ENCODE measurements around the gene SPESP1.
"Not testable (repeated sequence)": the region's sequence is repeated elsewhere in the genome, so short reads cannot be mapped to it uniquely, and the experiment has no call there.

SPESP1 gene

GRCh38 chr15:68930268-68931022 is at the start of gene SPESP1:
TSS of gene SPESP1 (plus strand) at chr15:68930525. CDS start at chr15:68930654, 129 bp downstream.
- DNase-seq, result no peak

DNA sequence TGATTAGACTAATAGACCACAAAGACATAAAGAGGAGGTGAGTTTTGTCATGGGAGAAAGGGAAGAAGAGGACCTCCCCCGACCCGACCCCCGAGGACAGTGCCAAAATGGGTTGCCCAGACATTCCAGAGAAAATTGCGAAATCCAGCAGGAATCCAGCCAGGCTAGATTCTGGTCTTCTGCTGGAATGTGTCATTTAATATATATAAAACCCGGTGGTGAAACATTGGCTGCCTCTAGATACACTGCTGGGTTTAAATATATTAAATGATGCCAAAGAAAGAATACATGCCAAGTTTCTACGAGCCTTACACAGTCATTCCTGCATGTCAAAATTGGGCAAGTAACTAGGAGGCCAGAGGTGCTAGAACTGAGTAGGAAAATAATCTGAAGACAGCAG is 45.3 kb upstream of the SPESP1 start:
- DNase-seq, result no peak

DNA sequence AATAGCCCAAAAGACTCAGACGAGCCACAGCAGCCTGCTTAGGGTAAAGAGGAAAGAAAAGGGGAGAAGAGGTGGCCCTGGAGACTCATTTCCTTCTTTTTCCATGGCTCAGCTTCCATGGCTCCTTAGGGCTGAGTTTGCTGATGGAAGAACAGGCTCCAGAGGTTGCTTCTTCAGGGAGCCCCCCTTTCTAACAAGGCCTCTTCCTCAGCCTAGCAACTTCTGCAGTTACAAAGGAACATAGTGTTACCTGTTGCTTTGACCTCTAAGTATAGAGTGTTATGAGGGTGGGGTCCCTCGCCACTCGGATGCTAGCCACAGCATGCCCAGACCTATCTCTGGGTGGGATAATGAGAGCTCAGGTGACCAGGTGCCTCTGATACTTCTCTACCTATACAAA is 43.2 kb upstream of the SPESP1 start:
- no peak for DNase-seq

DNA sequence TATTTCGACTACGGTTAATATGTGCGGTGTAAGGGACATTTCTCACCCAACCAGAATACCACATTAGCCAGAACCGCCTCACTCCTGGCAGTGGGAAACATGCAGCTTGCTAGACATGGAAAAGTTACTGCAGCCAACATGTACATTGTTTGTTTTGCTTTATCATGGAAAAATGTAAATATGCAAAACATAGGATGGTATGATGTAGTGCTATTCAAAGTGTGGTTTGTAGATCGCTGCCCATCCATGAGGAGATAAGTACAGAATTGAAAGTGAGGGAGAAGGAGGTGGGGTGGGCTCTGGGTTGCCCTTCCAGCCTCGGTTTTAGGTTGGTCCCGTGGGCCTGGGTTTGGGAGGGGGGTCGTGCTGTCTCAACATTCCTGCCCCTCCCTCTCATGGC is 42.5 kb upstream of the SPESP1 start:
- DNase-seq, result no peak

DNA sequence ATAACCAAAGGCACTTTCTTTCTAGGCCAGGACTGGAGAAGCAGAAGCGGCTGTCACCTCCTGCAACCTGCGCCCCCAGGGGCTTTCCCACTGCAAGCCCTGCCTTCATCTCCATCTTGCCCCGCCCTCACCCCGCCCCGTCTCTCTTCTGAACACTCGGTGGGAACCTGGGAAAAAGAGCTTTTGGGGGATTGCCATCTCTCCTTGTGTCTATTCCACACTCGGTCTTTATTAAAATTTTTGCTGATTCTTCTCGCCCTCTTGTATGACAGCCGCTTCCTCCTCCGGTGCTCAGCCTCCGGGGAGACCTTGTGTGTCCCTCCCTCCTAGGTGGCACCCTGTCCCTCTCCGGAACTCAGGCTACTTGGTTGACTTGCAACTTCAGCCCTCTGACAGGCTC is 41.9 kb upstream of the SPESP1 start:
- no peak for DNase-seq

DNA sequence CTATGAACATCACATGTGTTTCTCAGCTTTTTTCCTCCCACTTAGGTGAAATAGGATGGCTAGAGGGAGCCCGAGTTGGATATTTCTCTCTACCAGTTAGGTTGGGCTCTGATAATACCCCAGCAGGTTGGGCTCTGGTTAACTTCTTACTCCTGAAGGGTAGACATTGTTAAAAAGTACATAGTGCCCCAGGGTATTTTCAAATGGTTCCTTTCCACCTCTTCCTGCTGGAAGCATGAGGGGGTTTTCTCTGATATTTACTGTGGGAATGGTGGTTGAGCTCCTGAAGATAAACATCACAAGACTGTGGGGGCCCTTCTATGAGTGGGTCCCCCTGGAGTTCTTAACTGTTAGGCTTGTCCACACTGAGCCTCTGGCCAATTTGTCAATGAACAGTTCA is 36.1 kb upstream of the SPESP1 start:
- DNase-seq, result no peak

- DNase-seq, result no peak
Measured at GRCh38 chr15:68896178-68896577, 34.1 kb upstream of the SPESP1 start.

DNA sequence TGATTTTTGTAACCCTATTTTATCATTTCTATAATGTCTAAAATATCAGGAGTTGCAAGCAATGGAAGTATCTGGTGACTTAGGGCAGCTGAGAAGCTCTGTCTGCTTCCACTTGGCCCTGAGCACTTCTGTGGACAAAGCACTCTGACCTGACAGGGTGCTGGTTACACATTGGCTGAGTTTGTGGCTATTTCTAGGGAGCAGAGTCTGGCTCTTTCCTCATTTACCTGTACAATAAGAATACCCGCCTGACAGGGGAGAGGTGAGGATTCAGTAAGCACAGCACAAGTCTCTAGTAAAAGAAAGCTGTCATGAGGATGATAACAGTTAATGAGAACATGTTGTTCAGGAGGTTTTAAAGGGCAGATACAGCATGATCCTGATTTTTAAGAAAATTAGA is 33.3 kb upstream of the SPESP1 start:
- no peak for DNase-seq

GRCh38 chr15:68900027-68900426 is 30.3 kb upstream of the SPESP1 start:
- DNase-seq, result no peak

GRCh38 chr15:68907396-68907923 is 22.9 kb upstream of the SPESP1 start:
- no peak for DNase-seq

DNA sequence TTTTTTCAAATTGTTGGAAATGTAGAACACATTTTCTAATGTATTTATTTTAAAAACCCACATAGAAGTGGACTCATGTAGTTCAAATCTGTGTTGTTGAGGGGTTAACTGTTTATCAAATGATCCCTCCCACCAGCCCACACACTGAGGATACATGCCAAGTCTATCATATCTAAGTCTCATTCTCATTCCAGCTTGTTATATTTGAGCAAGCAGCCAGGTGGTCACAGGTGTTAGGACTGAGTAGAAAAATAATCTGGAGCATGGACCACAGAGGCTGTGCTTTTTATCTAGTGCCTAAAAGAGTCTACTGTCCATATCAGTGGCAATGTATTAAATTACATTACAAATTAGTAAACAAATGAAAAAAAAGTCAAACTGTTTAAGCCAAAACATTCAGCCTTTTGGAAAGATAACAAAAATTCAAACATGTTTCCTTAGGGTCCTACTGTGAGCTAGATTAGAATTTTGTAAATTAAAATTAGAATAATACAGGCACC is 20.7 kb upstream of the SPESP1 start:
- peak; percentile 61 for DNase-seq

GRCh38 chr15:68910341-68910740 is 20.0 kb upstream of the SPESP1 start:
- DNase-seq, result no peak

DNA sequence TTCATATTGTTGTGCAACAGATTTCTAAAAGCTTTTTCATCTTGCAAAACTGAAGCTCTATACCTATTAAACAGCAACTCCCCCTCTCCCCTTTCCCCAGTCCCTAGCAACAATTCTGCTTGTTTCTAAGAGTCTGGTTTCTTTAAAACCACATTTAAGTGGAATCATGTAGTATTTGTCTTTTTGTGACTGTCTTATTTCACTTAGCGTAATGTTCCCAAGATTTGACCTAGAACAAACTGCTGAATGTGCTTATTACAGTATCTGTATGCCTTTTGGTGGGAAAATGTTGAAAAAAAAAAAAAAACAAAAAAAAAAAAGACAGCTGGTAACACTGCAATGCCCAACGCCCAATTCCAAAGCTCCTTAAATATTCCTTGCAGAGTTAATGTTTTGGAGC is 19.5 kb upstream of the SPESP1 start:
- peak; percentile 38 for DNase-seq

- no peak for DNase-seq
Measured at GRCh38 chr15:68921926-68922325, 8.4 kb upstream of the SPESP1 start.

- peak; percentile 92 for DNase-seq
Measured at GRCh38 chr15:68924866-68925560, 5.3 kb upstream of the SPESP1 start.

GRCh38 chr15:68933001-68933400 is 2.7 kb downstream of the SPESP1 start:
- DNase-seq, result no peak

GRCh38 chr15:68934341-68934740 is 4.0 kb downstream of the SPESP1 start:
- peak; percentile 13 for DNase-seq

DNA sequence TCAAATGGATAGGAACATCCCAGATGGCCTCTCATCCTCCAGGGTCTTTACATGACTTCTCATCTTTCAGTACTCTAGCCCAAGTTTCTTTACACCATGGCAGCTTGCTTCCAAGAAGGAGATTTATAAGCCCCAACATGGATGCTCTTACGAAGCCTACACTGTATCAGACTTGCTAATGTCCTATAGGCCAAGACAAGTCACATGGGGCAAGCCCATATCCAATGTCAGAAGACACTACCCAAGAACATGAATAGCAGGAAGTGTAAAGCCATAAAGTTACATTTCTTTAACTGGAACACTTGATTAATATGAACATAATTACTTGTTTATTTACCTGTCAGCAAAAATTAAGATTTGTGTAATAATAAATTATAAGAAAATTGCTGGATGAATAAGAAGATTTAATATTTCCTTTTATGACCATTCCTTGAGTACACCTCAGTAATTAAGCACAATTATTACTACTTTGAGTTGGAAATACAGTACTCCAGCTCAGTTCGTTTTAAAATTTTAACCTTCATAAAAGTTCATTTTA is 5.1 kb downstream of the SPESP1 start:
- peak; percentile 63 for DNase-seq

DNA sequence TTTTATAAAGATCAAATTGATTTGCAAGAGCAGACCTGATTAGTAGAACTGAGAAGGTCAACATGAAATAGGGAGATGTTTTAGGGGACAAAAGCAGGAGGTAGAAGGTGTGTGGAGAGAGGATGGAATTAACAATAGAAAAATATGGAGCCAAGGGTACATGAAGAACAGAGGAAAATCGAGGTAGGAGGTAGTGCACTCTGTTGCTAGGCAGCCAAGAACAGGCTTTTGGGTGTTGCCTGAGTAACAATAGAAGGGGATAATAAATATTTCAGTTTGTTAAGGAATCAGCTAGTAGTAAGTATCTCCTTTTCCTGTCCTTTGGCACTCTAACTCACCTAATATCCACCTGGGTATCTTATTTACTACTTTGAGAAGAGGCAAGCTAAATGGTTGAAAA is 9.2 kb downstream of the SPESP1 start:
- DNase-seq, result no peak

- no peak for DNase-seq
Measured at GRCh38 chr15:68951813-68952212, 21.5 kb downstream of the SPESP1 start.

DNA sequence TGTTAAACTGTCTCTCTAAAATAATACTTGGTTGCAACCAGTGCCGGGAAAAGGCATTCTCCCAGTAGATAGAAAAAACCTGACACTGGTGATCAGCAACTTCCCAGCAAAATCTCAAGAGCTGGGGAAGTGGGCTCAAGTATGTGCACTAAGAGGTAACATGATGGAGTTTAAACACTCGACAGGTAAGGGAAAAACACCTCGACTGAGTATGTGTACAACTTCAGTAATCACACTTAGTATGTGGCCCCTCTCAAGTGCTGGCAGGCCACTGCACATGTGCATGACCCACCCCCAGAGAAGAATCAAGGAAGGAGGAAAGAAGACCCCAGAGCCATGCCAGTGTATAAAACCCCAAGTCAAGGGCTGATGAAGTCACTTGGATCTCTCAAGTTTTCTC is 27.4 kb downstream of the SPESP1 start:
- no peak for DNase-seq

- DNase-seq, result no peak
Measured at GRCh38 chr15:68958597-68958996, 28.3 kb downstream of the SPESP1 start.

GRCh38 chr15:68962465-68962864 is 32.1 kb downstream of the SPESP1 start:
- DNase-seq, result no peak

- DNase-seq, result not testable (repeated sequence)
Measured at GRCh38 chr15:68963719-68964118, 33.4 kb downstream of the SPESP1 start.
